Muscle of leg (tissue), 16 donors: Measurements from ENCODE around the gene FCHO2. TPM values are rescaled to one million over a fixed set of nuclear protein-coding genes. Genes with fewer than 3 reads are reported as not detected.
"Not testable (repeated sequence)": the region's sequence is repeated elsewhere in the genome, so short reads cannot be mapped to it uniquely, and the experiment has no call there.

Experiments
- DNase-seq: peaks from one replicate; pipeline ENCODE4 v3.0.0; 2013
- H3K27ac ChIP-seq: one replicate; pipeline ENCODE4 v1.5.1; 2013; ENCODE audit warnings: mild to moderate bottlenecking, low read length, control low read depth
- H3K27me3 ChIP-seq: one replicate; pipeline ENCODE4 v1.6.1; 2013; ENCODE audit warnings: low read length; ENCODE audit not compliant: control insufficient read depth, insufficient read depth
- H3K36me3 ChIP-seq: one replicate; pipeline ENCODE4 v1.6.1; 2013; ENCODE audit warnings: low read length; ENCODE audit not compliant: control insufficient read depth, insufficient read depth
- H3K4me1 ChIP-seq: one replicate; pipeline ENCODE4 v1.6.1; 2013; ENCODE audit warnings: low read length; ENCODE audit not compliant: control insufficient read depth, insufficient read depth
- H3K4me3 ChIP-seq: one replicate; pipeline ENCODE4 v1.5.1; 2013; ENCODE audit warnings: low read length, control low read depth
- H3K9me3 ChIP-seq: replicated peaks from 2 replicates; pipeline ENCODE4 v1.6.1; 2013; ENCODE audit warnings: low read depth, low read length; ENCODE audit not compliant: control insufficient read depth
- WGBS: methylation state at CpG from one replicate; pipeline ENCODE4 v1.1.5; 2013; ENCODE audit warnings: missing lambda C conversion rate; ENCODE audit not compliant: insufficient coverage; 5-methylcytosine and 5-hydroxymethylcytosine counted together
- long read RNA-seq, 11 donors: transcript quantifications; one replicate each; lab custom pipeline, GENCODE V29; 2026
- polyA plus RNA-seq, 8 donors: library from polyadenylated mRNA; unstranded; fragments of 120-200 nt; gene quantifications; one replicate each; pipeline versions ENCODE4 v1.2.1 to v1.2.3, GENCODE V29; 2013; ENCODE audit warnings: inconsistent platforms in 1 of 8, low replicate concordance in 1 of 8; ENCODE audit not compliant: insufficient read length in 8 of 8, insufficient read depth in 1 of 8
- total RNA-seq: library from RNA; stranded (reverse); fragments of 120-200 nt; gene quantifications from one replicate; pipeline ENCODE4 v1.2.4, GENCODE V29; 2013

The FCHO2 gene
- total RNA-seq = 18.4 TPM
- polyA plus RNA-seq = 10 to 100 TPM; 13.1 to 20.1 (median 16.9) TPM
- long read RNA-seq, donor 1 = 0 reads
- long read RNA-seq, donor 2 = 0 reads
- long read RNA-seq, donor 3, partial matches to known transcripts = 6 of 6 reads
- long read RNA-seq, donor 3, other reads (novel, unspliced or antisense) = 0 of 6 reads
- long read RNA-seq, donor 4, partial matches to known transcripts = 5 of 5 reads
- long read RNA-seq, donor 4, other reads (novel, unspliced or antisense) = 0 of 5 reads
- long read RNA-seq, donor 5, partial matches to known transcripts = 0 of 1 reads
- long read RNA-seq, donor 5, other reads (novel, unspliced or antisense) = 0 of 1 reads
- long read RNA-seq, donor 6 = 0 reads
- long read RNA-seq, donor 7 = 0 reads
- long read RNA-seq, donor 8, partial matches to known transcripts = 6 of 6 reads
- long read RNA-seq, donor 8, other reads (novel, unspliced or antisense) = 0 of 6 reads
- long read RNA-seq, donor 9 = 0 reads
- long read RNA-seq, donor 10 = 0 reads
- long read RNA-seq, donor 11, partial matches to known transcripts = 6 of 6 reads
- long read RNA-seq, donor 11, other reads (novel, unspliced or antisense) = 0 of 6 reads

- H3K36me3 ChIP-seq = no peaks in the 10 kb centered on the region
- H3K9me3 ChIP-seq = no peaks in the 10 kb centered on the region
- no peaks in the 10 kb centered on the region for H3K27me3 ChIP-seq
- peak within 1 kb of the TSS; percentile 98 for H3K27ac ChIP-seq
- under 1% methylated on average over 63 of the region's 64 CpGs for WGBS
- peak; percentile 99 for DNase-seq
- H3K4me3 ChIP-seq = peak within 1 kb of the TSS; percentile 67
- H3K4me1 ChIP-seq = peaks cover 2% of the 10 kb centered on the region
Measured at GRCh38 chr5:72955768-72956323, at the start of gene FCHO2. Gene FCHO2 (plus strand): TSS chr5:72956041. CDS start chr5:72956097, 56 bp downstream.

- Histone ChIP-seq H3K4me3 (no peak overlapping the region), H3K4me1 (no peaks in the 10 kb centered on the region), H3K27ac (no peak overlapping the region), H3K36me3 (peaks cover 41% of the 10 kb centered on the region), H3K9me3 (no peaks in the 10 kb centered on the region), H3K27me3 (no peaks in the 10 kb centered on the region)
- no peak for DNase-seq
Measured at GRCh38 chr5:72906806-72907205, 49.0 kb upstream of the FCHO2 start.

- no peaks in the 10 kb centered on the region for H3K4me1 ChIP-seq
- H3K36me3 ChIP-seq = peaks cover 37% of the 10 kb centered on the region
- no peaks in the 10 kb centered on the region for H3K9me3 ChIP-seq
- 80% methylated on average over 1 of the region's 6 CpGs for WGBS
- DNase-seq = peak; percentile 74
- no peak overlapping the region for H3K4me3 ChIP-seq
- H3K27ac ChIP-seq = no peak overlapping the region
- H3K27me3 ChIP-seq = no peaks in the 10 kb centered on the region
Measured at GRCh38 chr5:72908664-72909063, 47.2 kb upstream of the FCHO2 start.

- Histone ChIP-seq H3K4me3 (no peak overlapping the region), H3K4me1 (no peaks in the 10 kb centered on the region), H3K27me3 (no peaks in the 10 kb centered on the region), H3K27ac (no peak overlapping the region), H3K36me3 (no peaks in the 10 kb centered on the region), H3K9me3 (no peaks in the 10 kb centered on the region)
- WGBS = 90% methylated on average over 1 of the region's 1 CpG
- DNase-seq = no peak
Measured at GRCh38 chr5:72917371-72917776, 38.5 kb upstream of the FCHO2 start.

- WGBS = no CpG with 5 or more reads among the region's 4 CpGs
- peak; percentile 27 for DNase-seq
- Histone ChIP-seq H3K27me3 (no peaks in the 10 kb centered on the region), H3K27ac (no peak overlapping the region), H3K4me3 (no peak overlapping the region), H3K9me3 (peaks cover 2% of the 10 kb centered on the region), H3K36me3 (no peaks in the 10 kb centered on the region), H3K4me1 (no peaks in the 10 kb centered on the region)
Measured at GRCh38 chr5:72920690-72921502, 34.9 kb upstream of the FCHO2 start.

- no peaks in the 10 kb centered on the region for H3K4me1 ChIP-seq
- no peak overlapping the region for H3K27ac ChIP-seq
- peaks cover 2% of the 10 kb centered on the region for H3K9me3 ChIP-seq
- H3K4me3 ChIP-seq = no peak overlapping the region
- no peaks in the 10 kb centered on the region for H3K36me3 ChIP-seq
- no peak for DNase-seq
- no CpG with 5 or more reads among the region's 2 CpGs for WGBS
- no peaks in the 10 kb centered on the region for H3K27me3 ChIP-seq
Measured at GRCh38 chr5:72921886-72922285, 34.0 kb upstream of the FCHO2 start.

GRCh38 chr5:72922422-72922821, 33.4 kb upstream of the FCHO2 start:
- H3K27ac ChIP-seq = no peak overlapping the region
- H3K9me3 ChIP-seq = peaks cover 2% of the 10 kb centered on the region
- H3K27me3 ChIP-seq = no peaks in the 10 kb centered on the region
- WGBS = no CpG with 5 or more reads among the region's 1 CpG
- no peaks in the 10 kb centered on the region for H3K36me3 ChIP-seq
- H3K4me1 ChIP-seq = no peaks in the 10 kb centered on the region
- no peak overlapping the region for H3K4me3 ChIP-seq
- no peak for DNase-seq

GRCh38 chr5:72925336-72926010, 30.4 kb upstream of the FCHO2 start:
- H3K36me3 ChIP-seq = no peaks in the 10 kb centered on the region
- H3K27me3 ChIP-seq = no peaks in the 10 kb centered on the region
- WGBS = 97% methylated on average over 24 of the region's 33 CpGs
- no peak overlapping the region for H3K4me3 ChIP-seq
- H3K27ac ChIP-seq = no peak overlapping the region
- peaks cover 2% of the 10 kb centered on the region for H3K9me3 ChIP-seq
- no peak for DNase-seq
- H3K4me1 ChIP-seq = no peaks in the 10 kb centered on the region

GRCh38 chr5:72932686-72933085, 23.2 kb upstream of the FCHO2 start:
- H3K27ac ChIP-seq, H3K36me3 ChIP-seq, H3K27me3 ChIP-seq, H3K4me3 ChIP-seq, DNase-seq, H3K9me3 ChIP-seq, H3K4me1 ChIP-seq: not testable (repeated sequence)
- 93% methylated on average over 2 of the region's 2 CpGs for WGBS
